GM19463 (cell line): Measurements from ENCODE around the gene LRTM1.

Experiments used
- ATAC-seq: cut with Tn5 transposase; IDR thresholded peaks from one replicate; pipeline ENCODE4 v1.9.1; 2021; ENCODE audit warnings: mild to moderate bottlenecking, moderate library complexity; ENCODE audit not compliant: unreplicated experiment

LRTM1 gene

DNA sequence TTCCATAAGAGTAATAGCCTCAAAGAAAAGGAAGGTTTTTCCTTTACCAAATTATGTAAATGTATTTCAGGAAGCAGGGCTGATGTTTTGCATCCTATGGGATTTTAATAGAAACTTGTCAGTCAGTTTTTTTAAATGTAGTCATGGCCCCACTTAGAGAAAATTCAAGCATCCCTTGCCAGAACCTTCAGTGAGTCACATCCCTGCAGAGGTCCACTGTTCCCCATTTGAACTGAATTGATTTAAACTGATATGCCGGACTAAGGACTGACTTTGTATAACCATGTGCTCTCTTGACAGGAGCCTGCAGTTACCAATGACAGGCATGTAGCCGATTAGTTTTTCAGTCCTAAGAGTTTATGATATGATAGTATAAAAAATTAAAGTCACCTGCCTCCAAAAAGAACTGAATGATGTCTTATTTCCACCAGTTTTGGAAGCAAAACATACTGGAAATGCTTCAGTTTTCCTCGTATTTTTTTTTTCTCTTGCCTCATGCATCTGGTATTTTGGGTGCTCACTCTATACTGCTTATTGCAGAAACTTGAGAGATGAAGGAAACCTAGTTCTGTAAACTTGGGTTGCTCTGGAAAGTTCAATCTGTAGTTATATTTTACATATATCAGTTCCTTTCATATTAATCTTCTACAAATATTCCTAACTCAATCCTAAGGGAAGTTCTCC is 30.7 kb downstream of the LRTM1 start:
- ATAC-seq = no peak

DNA sequence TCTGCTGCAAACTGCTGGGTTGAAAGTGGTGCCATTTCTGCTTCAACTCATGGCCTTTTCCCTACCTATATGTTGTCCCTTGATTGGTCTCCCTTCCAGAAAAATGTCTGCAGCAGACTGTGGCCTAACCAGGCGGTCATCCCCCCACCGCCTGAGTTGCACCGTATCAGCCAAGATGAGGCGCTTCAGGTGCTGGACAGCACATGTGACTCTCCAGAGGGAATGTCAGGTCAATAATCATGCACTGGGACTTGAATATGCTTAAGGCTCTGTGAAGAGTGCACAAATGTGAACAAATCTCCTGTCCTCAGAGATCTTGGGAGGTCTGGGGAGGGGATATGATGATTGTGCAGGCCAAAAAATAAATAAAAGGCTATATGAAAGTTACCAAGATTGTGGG is 32.2 kb downstream of the LRTM1 start:
- no peak for ATAC-seq

GRCh38 chr3:54892168-54892567 is 35.7 kb downstream of the LRTM1 start:
- ATAC-seq = no peak

- ATAC-seq = no peak
Observed at GRCh38 chr3:54891540-54891897, 36.3 kb downstream of the LRTM1 start.

DNA sequence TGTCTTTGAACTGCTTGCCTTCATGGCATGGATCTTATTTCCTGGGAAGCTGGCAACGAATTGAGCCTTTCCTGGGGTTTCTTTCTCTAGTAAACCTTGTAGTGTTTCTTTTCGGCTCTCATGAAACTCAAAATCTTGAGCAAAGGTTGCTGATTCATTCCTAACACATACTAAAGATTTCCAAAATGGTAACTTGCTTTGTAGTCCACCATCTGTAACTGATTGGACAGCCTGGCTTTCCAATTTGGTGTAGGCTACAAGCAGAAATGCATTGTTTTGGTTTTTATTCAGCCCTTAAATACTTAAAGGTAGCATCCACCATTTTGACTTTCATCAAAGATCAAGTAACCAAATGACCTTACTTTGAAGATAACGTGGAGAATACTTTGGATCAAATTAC is 38.1 kb downstream of the LRTM1 start:
- no peak for ATAC-seq

DNA sequence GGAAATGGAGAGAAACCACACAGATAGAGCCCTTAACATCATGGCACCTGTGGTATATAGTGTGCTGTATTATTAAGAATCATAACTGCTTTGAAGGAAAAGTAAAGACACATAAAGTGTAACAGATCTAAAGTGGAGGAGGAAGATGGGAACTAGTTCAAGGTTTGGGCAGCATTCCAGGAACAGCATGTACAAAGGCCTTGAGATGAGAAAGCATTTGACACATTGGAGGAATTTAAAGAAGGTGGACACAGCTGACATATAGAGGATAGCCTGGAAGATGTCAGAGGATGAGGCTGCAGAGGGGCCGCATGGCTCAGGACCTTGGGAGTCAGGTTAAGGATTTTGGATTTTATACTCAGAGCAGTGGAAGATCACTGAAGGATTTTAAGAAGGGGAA is 39.0 kb downstream of the LRTM1 start:
- ATAC-seq = no peak

DNA sequence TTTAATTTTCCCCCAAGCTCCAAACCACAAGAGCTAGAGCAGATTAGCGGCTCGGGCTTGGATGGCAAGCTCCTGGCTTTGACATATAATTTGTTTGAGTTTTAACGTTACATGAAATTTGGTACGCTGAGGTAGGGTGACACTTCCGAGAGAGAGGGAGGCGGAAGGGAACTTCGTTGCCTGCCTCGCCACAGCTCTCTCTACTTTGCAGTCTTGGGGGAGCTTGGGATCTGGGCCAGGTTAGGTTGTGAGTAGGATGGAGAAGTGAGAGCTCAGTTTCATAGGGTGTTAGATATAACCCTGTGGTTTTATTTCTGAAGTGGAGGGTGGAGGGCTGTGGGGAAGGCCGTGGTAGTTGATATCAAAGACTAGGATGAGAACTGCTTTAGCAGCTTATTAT is 39.7 kb downstream of the LRTM1 start:
- ATAC-seq = no peak

DNA sequence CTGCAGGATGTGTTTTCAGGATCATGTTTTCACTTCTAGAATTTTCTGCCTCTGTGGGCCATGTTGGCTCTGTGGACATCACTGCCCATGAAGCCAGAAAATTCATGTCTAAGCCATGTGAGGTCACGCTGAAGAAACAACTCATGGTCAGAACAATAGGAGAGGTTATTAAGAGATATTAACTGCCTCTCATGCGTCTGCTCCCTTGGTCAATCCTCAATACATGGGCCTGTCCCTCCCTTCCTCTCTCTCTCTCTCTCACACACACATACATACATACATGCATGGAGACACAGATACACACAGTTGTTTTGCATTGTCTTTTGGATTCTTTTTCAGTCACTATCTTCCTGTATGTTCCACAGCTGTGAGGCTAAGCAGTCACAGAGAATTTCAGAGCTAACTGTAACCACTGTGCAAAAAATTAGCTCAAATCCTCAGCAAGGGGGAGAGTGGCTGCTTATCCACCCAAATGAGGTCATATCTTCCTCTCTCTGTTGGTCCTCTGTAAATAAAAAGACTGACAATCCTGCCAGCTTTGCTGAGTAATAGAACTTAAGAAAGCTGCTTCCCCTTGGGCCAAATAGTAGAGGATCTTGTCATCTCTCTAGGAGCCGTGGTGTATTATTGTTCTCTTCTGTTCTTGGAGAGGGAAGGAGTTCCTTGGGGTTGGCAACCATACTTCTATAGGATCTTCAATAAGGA is 45.6 kb downstream of the LRTM1 start:
- ATAC-seq = no peak

DNA sequence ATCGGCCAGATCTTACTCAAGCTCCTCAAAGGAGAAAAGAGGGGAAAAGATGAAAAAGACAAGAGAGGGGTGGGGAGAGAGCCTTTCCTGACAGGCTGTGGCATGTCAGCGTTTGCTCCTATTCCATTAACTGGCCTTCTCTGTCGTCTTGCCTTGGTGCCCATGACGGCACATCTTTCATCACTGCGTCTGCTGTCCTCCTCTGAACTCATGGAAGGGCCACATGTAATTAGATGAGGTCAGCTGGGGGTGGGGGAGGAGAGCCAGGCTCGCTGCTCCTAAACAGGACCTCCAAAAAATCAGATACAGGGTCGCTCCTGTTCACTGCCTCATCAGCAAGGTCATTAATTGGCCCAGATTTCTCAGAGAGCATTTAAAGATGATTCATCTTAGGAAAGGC is 49.7 kb downstream of the LRTM1 start:
- no peak for ATAC-seq

GRCh38 chr3:54877730-54878129 is 50.1 kb downstream of the LRTM1 start:
- no peak for ATAC-seq

DNA sequence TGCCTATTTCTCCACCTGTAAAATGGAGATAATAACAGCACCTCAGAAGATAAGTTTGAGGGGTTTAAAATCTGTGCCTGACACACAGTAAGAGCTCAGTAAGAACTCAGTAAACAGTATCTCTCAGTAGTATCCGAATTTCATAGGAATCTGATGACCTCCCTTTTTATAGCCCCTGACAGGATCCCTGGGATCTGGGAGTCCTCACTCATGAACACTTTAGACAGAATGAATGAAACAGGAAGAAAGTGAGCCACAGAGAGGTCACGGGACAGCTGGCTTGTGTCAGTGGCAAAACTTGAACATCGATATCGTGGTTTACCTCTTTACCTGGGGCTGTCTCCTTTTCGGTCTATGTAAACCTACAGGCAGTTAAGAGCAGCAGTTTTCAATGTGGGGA is 51.2 kb downstream of the LRTM1 start:
- no peak for ATAC-seq

GRCh38 chr3:54875596-54876268 is 52.1 kb downstream of the LRTM1 start:
- no peak for ATAC-seq

DNA sequence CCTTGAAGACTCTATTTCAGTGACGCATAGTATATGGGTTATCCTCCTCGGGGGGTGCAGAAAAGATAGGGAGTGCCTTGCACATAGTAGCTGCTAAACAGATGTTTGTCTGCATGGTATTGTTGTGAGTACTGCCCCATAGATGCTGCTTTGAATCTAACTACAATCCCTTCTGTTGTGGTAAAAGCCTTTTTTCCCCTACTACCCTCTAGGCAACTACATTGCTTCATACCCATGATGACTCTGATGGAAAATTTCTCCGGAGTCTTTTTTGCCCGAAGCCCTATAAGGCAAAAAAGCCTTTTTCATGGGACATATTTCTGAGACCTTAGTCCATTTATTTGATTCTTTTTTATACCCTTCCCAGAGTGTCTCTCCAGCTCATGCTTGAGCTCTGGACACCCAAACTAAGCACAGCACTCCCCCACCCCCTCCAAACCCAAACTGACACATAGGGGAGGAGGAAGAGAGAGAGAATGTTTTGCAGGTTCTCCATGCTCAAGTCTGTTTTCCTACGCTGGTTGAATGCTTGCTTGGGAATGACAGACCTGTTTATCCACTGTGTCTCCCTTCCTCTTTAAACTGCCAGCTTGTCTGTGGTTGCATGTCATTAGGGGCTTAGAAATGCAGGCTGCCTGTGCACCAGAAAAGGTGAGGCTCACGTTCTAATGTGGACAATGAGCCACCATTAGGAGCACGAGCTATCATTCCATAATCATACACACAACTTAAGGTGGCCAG is 52.9 kb downstream of the LRTM1 start:
- no peak for ATAC-seq

GRCh38 chr3:54873059-54874010 is 54.5 kb downstream of the LRTM1 start:
- no peak for ATAC-seq

GRCh38 chr3:54871867-54872266 is 56.0 kb downstream of the LRTM1 start:
- ATAC-seq = no peak

DNA sequence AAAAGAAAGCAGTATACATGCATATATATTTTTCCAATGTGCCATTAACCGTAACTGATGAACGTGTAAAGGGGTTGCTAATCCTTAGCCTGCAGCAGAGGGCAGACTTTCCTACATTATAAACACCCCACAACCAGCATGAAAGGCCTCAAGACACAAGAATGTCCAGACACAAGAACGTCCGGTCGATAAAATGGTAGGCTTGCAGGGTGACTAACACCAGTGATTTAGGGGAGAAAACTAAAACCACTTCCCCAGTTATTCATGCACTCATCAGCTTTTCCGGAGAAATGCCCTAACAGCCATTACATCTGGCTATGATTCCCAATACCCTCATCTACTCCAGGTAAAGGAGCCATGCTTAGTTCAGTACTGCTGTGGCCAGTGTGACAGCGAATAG is 57.4 kb downstream of the LRTM1 start:
- ATAC-seq = no peak
